CD14-positive monocyte (primary cell): ENCODE measurements around the gene TACO1. TPM values are rescaled to one million over a fixed set of nuclear protein-coding genes. Genes with fewer than 3 reads are reported as not detected.
A peak's percentile ranks its signal among the peaks of the same experiment; 100 is the strongest.

Source experiments
- DNase-seq, 3 donors: peaks; one replicate each; pipeline ENCODE4 v3.0.0-alpha.2; 2011 to 2022
- H2AFZ ChIP-seq: 2 replicates; pipeline ENCODE4 v1.6.0; 2012; ENCODE audit warnings: mild to moderate bottlenecking, low read depth, low read length, inconsistent platforms; ENCODE audit not compliant: insufficient read depth, poor library complexity, severe bottlenecking
- H3K27ac ChIP-seq, 2 donors: 1 replicate in 1 of 2; 2 replicates in 1 of 2; pipeline ENCODE4 v1.5.1; 2012 to 2013; ENCODE audit warnings: low read length in 2 of 2, control low read depth in 1 of 2, inconsistent platforms in 1 of 2, low read depth in 1 of 2, mild to moderate bottlenecking in 1 of 2
- H3K27me3 ChIP-seq, 2 donors: one replicate each; pipeline versions ENCODE4 v1.6.0 to v1.6.1; 2011 to 2013; ENCODE audit warnings: low read length in 2 of 2; ENCODE audit not compliant: control insufficient read depth in 2 of 2, insufficient read depth in 2 of 2
- H3K36me3 ChIP-seq, 2 donors: replicated peaks in 1 of 2; 1 replicate in 1 of 2; 2 replicates in 1 of 2; pipeline versions ENCODE4 v1.5.1 to v1.6.1; 2012 to 2013; ENCODE audit warnings: low read length in 2 of 2, control low read depth in 1 of 2, inconsistent platforms in 1 of 2, mild to moderate bottlenecking in 1 of 2; ENCODE audit not compliant: insufficient read depth in 2 of 2, control insufficient read depth in 1 of 2
- H3K4me1 ChIP-seq, 2 donors: 1 replicate in 1 of 2; 2 replicates in 1 of 2; pipeline versions ENCODE4 v1.5.1 to v1.6.1; 2012 to 2013; ENCODE audit warnings: low read length in 2 of 2, control low read depth in 1 of 2, inconsistent platforms in 1 of 2, mild to moderate bottlenecking in 1 of 2, moderate library complexity in 1 of 2; ENCODE audit not compliant: insufficient read depth in 2 of 2, control insufficient read depth in 1 of 2
- H3K4me2 ChIP-seq: replicated peaks from 2 replicates; pipeline ENCODE3; 2012; ENCODE audit warnings: low read length, moderate library complexity, mild to moderate bottlenecking; ENCODE audit not compliant: poor library complexity, severe bottlenecking; ENCODE audit errors: extremely low read depth
- H3K4me3 ChIP-seq, 3 experiments: fragments of 200-600 bp in 1 of 3; sonication (generic) in 1 of 3; replicated peaks in 1 of 3; 1 replicate in 2 of 3; 2 replicates in 1 of 3; pipeline ENCODE4 v1.5.1; 2011 to 2013; ENCODE audit warnings: low read length in 3 of 3, mild to moderate bottlenecking in 3 of 3, control low read depth in 2 of 3, low read depth in 2 of 3, inconsistent platforms in 1 of 3, moderate library complexity in 1 of 3
- H3K79me2 ChIP-seq: 2 replicates; pipeline ENCODE4 v1.6.0; 2012; ENCODE audit warnings: mild to moderate bottlenecking, control low read depth, inconsistent platforms, low read length, moderate library complexity; ENCODE audit not compliant: insufficient read depth
- H3K9ac ChIP-seq: 2 replicates; pipeline ENCODE4 v1.6.0; 2017; ENCODE audit warnings: low read length, mild to moderate bottlenecking; ENCODE audit not compliant: insufficient read depth, poor library complexity, severe bottlenecking
- H3K9me3 ChIP-seq, 2 donors: replicated peaks in 1 of 2; 1 replicate in 1 of 2; 2 replicates in 1 of 2; pipeline versions ENCODE4 v1.5.1 to v1.6.1; 2012 to 2013; ENCODE audit warnings: low read length in 2 of 2, control low read depth in 1 of 2; ENCODE audit not compliant: control insufficient read depth in 1 of 2, insufficient read depth in 1 of 2
- H4K20me1 ChIP-seq: 2 replicates; pipeline ENCODE4 v1.6.0; 2012; ENCODE audit warnings: mild to moderate bottlenecking, low read length, control low read depth, moderate library complexity; ENCODE audit not compliant: insufficient read depth
- H3K27ac Mint-ChIP-seq, 7 donors: one replicate each; pipeline ENCODE4 v1.8.0; 2020; ENCODE audit warnings: mild to moderate bottlenecking in 7 of 7, mixed read lengths in 7 of 7, moderate library complexity in 6 of 7, inconsistent platforms in 2 of 7
- H3K27me3 Mint-ChIP-seq, 3 donors: one replicate each; pipeline ENCODE4 v1.8.0; 2021 to 2022; ENCODE audit warnings: low read depth in 3 of 3, mild to moderate bottlenecking in 3 of 3, mixed read lengths in 3 of 3, moderate library complexity in 3 of 3, inconsistent platforms in 1 of 3
- H3K36me3 Mint-ChIP-seq, 2 donors: one replicate each; pipeline ENCODE4 v1.8.0; 2020; ENCODE audit warnings: mixed read lengths in 2 of 2, inconsistent platforms in 1 of 2, mild to moderate bottlenecking in 1 of 2
- H3K4me1 Mint-ChIP-seq: one replicate; pipeline ENCODE4 v1.8.0; 2020; ENCODE audit warnings: mild to moderate bottlenecking, mixed read lengths
- H3K4me3 Mint-ChIP-seq, 2 donors: one replicate each; pipeline ENCODE4 v1.8.0; 2020; ENCODE audit warnings: mild to moderate bottlenecking in 2 of 2, mixed read lengths in 2 of 2, moderate library complexity in 1 of 2
- H3K9me3 Mint-ChIP-seq, 7 donors: one replicate each; pipeline ENCODE4 v1.8.0; 2020 to 2022; ENCODE audit warnings: mixed read lengths in 7 of 7, mild to moderate bottlenecking in 6 of 7, moderate library complexity in 6 of 7, inconsistent platforms in 2 of 7
- WGBS: methylation state at CpG from one replicate; pipeline ENCODE4 v1.1.5; 2013; ENCODE audit warnings: missing lambda C conversion rate; ENCODE audit not compliant: insufficient coverage; 5-methylcytosine and 5-hydroxymethylcytosine counted together
- intact Hi-C, 2 donors: fragments of 100-400 bp; cut with micrococcal nuclease; formaldehyde crosslinking; loops; one replicate each; pipeline versions ENCODE4 v1.15.0 to v1.15.1; 2023
- polyA plus RNA-seq, 3 donors: library from polyadenylated mRNA; depleted of rRNA in 1 of 3; unstranded in 2 of 3; stranded (reverse) in 1 of 3; fragments of 300-500 nt in 2 of 3; fragments of >200 nt in 1 of 3; fragmentation: Illumina TruSeq in 2 of 3; gene quantifications; 1 replicate in 2 of 3; 2 replicates in 1 of 3; pipeline ENCODE4 v1.2.3, GENCODE V29; 2012 to 2021
- TF ChIP-seq, protein P1 (sequence below): fragments of 200-600 bp; IDR thresholded peaks from one replicate; pipeline ENCODE4 v1.8.0; 2022; ENCODE audit warnings: antibody characterized with exemption, mild to moderate bottlenecking

Gene TACO1
- polyA plus RNA-seq, 3 donors, result 4.1 to 12.5 (median 9.5) TPM

- Histone ChIP-seq H3K79me2 (peaks cover 79% of the 10 kb centered on the region), H4K20me1 (peaks cover 28% of the 10 kb centered on the region), H3K27me3 (no peaks in the 10 kb centered on the region), H3K36me3 (peaks cover 22 to 43% of the 10 kb centered on the region in 2 donors), H3K9me3 (no peaks in the 10 kb centered on the region), H2AFZ (no peak overlapping the region), H3K27ac (peak overlapping the region; percentile 74 to 92), H3K4me1 (peaks cover 98 to 100% of the 10 kb centered on the region in 2 donors), H3K4me2 (peak overlapping the region; percentile 55), H3K4me3 (peak overlapping the region in 1 of 3 experiments; percentile 36), H3K9ac (no peak overlapping the region)
- Mint-ChIP-seq H3K9me3 (no peaks in the 10 kb centered on the region), H3K4me1 (peaks cover 96% of the 10 kb centered on the region), H3K36me3 (peaks cover 52 to 74% of the 10 kb centered on the region in 2 donors), H3K27ac (peak overlapping the region; percentile 91 to 99 (median 95)), H3K27me3 (peaks cover 0 to 2% (median 1%) of the 10 kb centered on the region in 3 donors), H3K4me3 (peak overlapping the region in 1 of 2 donors; percentile 53)
- intact Hi-C loops, result no loop called here
- TF ChIP-seq, protein P1, sequence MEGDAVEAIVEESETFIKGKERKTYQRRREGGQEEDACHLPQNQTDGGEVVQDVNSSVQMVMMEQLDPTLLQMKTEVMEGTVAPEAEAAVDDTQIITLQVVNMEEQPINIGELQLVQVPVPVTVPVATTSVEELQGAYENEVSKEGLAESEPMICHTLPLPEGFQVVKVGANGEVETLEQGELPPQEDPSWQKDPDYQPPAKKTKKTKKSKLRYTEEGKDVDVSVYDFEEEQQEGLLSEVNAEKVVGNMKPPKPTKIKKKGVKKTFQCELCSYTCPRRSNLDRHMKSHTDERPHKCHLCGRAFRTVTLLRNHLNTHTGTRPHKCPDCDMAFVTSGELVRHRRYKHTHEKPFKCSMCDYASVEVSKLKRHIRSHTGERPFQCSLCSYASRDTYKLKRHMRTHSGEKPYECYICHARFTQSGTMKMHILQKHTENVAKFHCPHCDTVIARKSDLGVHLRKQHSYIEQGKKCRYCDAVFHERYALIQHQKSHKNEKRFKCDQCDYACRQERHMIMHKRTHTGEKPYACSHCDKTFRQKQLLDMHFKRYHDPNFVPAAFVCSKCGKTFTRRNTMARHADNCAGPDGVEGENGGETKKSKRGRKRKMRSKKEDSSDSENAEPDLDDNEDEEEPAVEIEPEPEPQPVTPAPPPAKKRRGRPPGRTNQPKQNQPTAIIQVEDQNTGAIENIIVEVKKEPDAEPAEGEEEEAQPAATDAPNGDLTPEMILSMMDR, result no peak
- WGBS, result 90% methylated on average over 3 of the region's 4 CpGs
- no peak for DNase-seq
These were observed 46.5 kb downstream of the TACO1 start for GRCh38 chr17:63647065-63647725.

DNA sequence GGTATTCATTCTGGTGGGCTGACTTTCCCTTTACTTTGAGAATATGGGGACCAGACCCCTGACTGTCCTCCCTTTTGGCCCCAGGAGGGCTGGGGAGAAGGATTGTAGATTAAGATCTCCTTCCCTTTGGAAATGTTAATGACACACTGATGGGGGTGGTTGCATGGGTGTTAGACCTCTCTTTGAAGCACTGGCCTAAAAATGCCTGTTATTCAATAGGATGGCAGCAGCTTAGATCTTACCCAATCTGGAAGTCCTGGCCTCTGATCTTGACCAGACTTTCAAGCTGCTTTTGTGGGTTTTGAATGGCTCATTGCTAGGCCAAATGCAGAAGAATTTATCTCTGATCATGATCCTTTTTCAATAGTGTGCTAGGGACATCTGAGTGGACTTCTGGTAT, 47.2 kb downstream of the TACO1 start:
- H3K79me2 ChIP-seq, result peaks cover 79% of the 10 kb centered on the region
- intact Hi-C loops, result no loop called here
- peak overlapping the region in 5 of 7 donors; percentile 9 to 92 (median 71) for H3K27ac Mint-ChIP-seq
- H3K4me1 Mint-ChIP-seq, result peaks cover 96% of the 10 kb centered on the region
- H2AFZ ChIP-seq, result no peak overlapping the region
- H3K9ac ChIP-seq, result no peak overlapping the region
- H4K20me1 ChIP-seq, result peaks cover 36% of the 10 kb centered on the region
- peaks cover 60 to 76% of the 10 kb centered on the region in 2 donors for H3K36me3 Mint-ChIP-seq
- H3K27ac ChIP-seq, result peak overlapping the region in 1 of 2 donors; percentile 92
- no peak overlapping the region for H3K4me3 Mint-ChIP-seq
- H3K9me3 ChIP-seq, result no peaks in the 10 kb centered on the region
- peak overlapping the region in 1 of 3 experiments; percentile 36 for H3K4me3 ChIP-seq
- H3K36me3 ChIP-seq, result peaks cover 29 to 50% of the 10 kb centered on the region in 2 donors
- H3K9me3 Mint-ChIP-seq, result no peaks in the 10 kb centered on the region
- H3K27me3 ChIP-seq, result no peaks in the 10 kb centered on the region
- peaks cover 92 to 100% of the 10 kb centered on the region in 2 donors for H3K4me1 ChIP-seq
- H3K4me2 ChIP-seq, result no peak overlapping the region
- peaks cover 0 to 2% (median 1%) of the 10 kb centered on the region in 3 donors for H3K27me3 Mint-ChIP-seq
- no peak for DNase-seq
- TF ChIP-seq, protein P1, result no peak
